A549 treated with Mapracorat at 1 μM for 4 hours (cell line): ENCODE data around the gene CD1C. TPM values are rescaled to one million over a fixed set of nuclear protein-coding genes. Genes with fewer than 3 reads are reported as not detected.

Source experiments
- total RNA-seq: library from RNA; stranded (reverse); fragments of 200-300 nt; extraction: Qiagen RNA extraction; gene quantifications from 5 replicates; pipeline ENCODE4 v1.2.3, GENCODE V29; 2022

CD1C gene
- total RNA-seq: not detected in 5 replicates

DNA sequence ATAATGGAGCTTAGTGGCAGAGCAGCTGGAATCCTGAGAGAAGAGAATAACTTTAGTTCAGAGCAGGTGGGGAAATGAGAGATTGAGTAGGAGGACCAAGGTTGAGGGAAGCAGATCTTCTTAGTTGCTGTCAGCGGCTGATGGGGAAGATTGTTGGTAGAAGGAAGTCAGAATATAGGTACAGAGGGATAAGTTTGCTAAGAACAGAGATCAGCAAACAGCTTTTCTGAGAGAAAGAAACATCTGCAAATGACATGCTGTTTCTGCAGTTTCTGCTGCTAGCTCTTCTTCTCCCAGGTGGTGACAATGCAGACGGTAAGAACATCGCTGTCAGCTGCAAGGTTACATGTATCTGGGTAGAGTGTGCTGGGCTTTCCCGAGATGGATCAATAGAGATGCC lies at the start of gene CD1C:
Gene CD1C, plus strand, starts transcription at position 113 of the 400 bp plus-strand sequence. Its CDS starts 142 bp downstream, at position 255.

DNA sequence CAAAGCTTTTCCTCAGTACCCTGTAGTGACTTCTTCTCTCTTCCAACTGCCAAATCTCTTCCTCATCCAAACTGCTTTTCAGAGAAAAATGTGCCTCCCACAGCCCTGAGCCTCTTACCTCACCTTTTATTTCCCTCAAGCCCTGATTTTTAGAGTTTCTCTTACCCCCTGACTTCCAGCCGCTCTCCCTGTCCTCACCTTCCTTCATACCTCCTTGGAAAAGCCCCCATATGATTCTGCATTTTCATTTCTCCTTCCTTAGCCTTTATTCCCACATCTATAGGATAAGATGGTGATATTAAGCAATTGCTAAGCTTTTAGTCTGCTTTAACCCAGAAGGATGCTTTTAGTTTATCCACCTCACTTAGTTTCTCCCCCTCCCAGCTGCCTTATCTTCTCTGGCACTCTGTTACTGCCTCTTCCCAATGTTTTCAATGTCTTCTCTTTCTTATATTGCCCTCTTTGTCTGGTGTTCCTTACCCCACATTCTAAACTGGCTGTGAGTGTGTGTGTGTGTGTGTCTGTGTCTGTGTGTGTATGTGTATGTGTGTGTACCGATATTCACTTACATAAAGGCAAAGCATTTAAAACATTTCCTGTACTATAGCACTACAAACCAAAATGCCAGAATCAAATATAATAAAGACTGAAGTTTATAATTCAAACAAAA lies 41.9 kb downstream of the CD1C start, which contains the start of gene CD1B:
Gene CD1B, minus strand, starts transcription at position 51 of the 670 bp plus-strand sequence. CDS start 108 bp downstream, outside the sequence.

Other genes with a start within 250 kb of the CD1C start
- gene CD1D, start 109.0 kb upstream of the CD1C start, total RNA-seq: 0.16 TPM in 1 of 5 replicates, not detected in the others
- gene CD1A, start 35.5 kb upstream of the CD1C start, total RNA-seq: not detected in 5 replicates
- gene CD1B, start 41.6 kb downstream of the CD1C start, total RNA-seq: not detected in 5 replicates
- not detected in 5 replicates for gene CD1E, start 64.0 kb downstream of the CD1C start, total RNA-seq
- not detected in 5 replicates for gene OR10T2, start 109.5 kb downstream of the CD1C start, total RNA-seq
- gene OR10K2, start 136.3 kb downstream of the CD1C start, total RNA-seq: not detected in 5 replicates
- not detected in 5 replicates for gene OR10K1, start 171.9 kb downstream of the CD1C start, total RNA-seq
- gene OR10R2, start 182.3 kb downstream of the CD1C start, total RNA-seq: not detected in 5 replicates